Adrenal gland (tissue), 5 donors: Measurements from ENCODE around the gene SMIM45.

Source experiments
- CTCF ChIP-seq, 6 experiments: fragments of 450-650 bp in 4 of 6; fragments of 200-600 bp in 2 of 6; sonication (generic) in 1 of 6; IDR thresholded peaks; 1 replicate in 5 of 6; 2 replicates in 1 of 6; pipeline versions ENCODE4 v1.5.1 to v1.8.0; 2016 to 2021; ENCODE audit warnings: antibody characterized with exemption in 6 of 6, mild to moderate bottlenecking in 2 of 6, moderate library complexity in 1 of 6
- POLR2A ChIP-seq, 2 donors: fragments of 450-650 bp; IDR thresholded peaks; one replicate each; pipeline ENCODE4 v1.6.1; 2017; ENCODE audit warnings: antibody characterized with exemption in 2 of 2, mild to moderate bottlenecking in 2 of 2, moderate library complexity in 1 of 2
- donor health status: DM: no; HTN: no; CAD: no.

DNA sequence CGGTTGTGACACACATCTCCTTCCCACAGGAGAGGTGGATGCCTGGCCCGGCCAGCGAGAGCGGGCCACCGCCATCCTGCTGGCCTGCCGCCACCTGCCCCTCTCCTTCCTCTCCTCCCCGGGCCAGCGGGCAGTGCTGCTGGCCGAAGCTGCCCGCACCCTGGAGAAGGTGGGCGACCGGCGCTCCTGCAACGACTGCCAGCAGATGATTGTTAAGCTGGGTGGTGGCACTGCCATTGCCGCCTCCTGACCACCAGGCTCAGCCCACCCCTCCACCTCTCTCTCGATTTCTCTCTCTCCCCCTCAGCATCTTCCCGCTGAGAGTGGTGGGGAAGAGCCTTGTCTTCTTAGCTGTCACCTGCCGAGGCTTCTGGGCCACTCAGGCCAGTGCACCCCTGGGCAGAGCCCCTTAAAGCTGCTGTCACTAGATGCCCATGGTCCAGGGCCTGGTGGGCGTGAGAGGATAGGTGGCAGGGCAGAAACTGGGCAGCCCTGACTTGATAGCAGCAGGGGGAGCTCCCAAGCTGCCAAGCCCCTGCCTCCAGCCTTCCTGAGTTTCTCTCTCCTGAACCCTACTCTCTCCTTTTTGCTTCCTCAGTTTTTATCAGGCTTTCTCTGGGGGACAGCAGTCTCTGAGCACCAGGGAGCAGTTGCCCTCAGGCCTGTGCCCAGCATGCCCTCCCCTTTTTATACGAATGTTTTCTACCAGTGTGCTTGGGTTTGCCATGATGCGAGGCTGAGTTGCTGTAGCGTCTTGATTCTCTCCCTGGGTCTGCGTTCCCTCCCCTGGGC is 46.3 kb upstream of the SMIM45 start:
- no peak for TF ChIP-seq CTCF (IDR thresholded peaks at IDR 0.05)
- TF ChIP-seq POLR2A (IDR thresholded peaks at IDR 0.05), result no peak
